ENCODE results near the gene SYVN1.

DNA sequence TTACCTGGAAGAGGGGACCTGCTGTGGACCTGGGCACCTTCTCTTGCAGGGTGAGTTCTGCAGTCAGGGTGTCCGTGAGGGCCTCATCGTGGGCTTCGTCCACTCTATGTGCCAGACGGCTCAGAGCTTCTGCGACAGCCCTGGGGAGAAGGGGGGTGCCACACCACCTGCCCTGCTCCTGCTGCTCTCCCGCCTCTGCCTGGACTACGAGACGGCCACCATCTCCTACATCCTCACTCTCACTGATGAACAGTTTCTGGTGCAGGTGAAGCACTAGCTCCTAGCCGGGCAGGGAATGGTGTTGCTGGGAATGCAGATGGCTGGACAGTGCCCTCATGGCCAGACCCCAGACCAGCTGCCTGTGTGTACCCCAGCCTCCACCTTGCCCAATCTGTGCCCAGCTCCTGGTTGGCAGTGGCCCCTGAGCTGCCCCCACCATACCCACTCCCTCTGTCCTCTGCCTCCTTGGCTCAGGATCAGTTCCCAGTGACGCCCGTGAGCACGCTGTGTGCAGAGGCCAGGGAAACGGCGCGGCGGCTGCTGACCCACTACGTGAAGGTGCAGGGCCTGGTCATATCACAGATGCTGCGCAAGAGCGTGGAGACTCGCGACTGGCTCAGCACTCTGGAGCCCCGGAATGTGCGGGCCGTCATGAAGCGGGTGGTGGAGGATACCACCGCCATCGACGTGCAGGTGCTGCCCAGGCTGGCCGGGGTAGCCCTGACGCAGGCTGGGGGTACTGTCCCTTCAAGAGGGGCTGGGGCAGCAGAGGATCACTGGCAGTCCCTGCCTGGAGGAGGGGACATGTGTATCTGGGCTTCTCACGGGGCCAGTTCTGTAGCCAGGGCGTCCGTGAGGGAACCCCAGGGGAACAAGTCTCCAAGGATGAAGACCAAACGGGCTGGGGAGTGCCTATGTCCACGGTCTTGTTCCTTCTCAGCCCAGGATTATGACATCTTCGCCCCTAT, 24.8 kb downstream of the SYVN1 start:
- TF ChIP-seq, protein P1, sequence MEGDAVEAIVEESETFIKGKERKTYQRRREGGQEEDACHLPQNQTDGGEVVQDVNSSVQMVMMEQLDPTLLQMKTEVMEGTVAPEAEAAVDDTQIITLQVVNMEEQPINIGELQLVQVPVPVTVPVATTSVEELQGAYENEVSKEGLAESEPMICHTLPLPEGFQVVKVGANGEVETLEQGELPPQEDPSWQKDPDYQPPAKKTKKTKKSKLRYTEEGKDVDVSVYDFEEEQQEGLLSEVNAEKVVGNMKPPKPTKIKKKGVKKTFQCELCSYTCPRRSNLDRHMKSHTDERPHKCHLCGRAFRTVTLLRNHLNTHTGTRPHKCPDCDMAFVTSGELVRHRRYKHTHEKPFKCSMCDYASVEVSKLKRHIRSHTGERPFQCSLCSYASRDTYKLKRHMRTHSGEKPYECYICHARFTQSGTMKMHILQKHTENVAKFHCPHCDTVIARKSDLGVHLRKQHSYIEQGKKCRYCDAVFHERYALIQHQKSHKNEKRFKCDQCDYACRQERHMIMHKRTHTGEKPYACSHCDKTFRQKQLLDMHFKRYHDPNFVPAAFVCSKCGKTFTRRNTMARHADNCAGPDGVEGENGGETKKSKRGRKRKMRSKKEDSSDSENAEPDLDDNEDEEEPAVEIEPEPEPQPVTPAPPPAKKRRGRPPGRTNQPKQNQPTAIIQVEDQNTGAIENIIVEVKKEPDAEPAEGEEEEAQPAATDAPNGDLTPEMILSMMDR (IDR thresholded peaks at IDR 0.05; ENCODE audit: extremely low read depth in 1 of 2, insufficient read depth in 1 of 2, low read depth in 1 of 2, low read length in 2 of 2), result no peak
- TF ChIP-seq POLR2A (IDR thresholded peaks at IDR 0.05; ENCODE audit: low read depth, low read length) (no peak), FOS (IDR thresholded peaks at IDR 0.05; ENCODE audit: borderline replicate concordance, insufficient read depth, low read length) (no peak)

Measured in endothelial cell of umbilical vein (primary cell).